Measurements from ENCODE around the gene CDR2.
"Not testable (repeated sequence)": the region's sequence is repeated elsewhere in the genome, so short reads cannot be mapped to it uniquely, and the experiment has no call there.

Gene CDR2

GRCh38 chr16:22355487-22355908, 18.9 kb downstream of the CDR2 start:
- no peak overlapping the region for H3K4me3 ChIP-seq (ENCODE audit: low read length)
- H2AFZ ChIP-seq (ENCODE audit: low read depth, low read length): no peak overlapping the region
- no peaks in the 10 kb centered on the region for H3K9me3 ChIP-seq (ENCODE audit: low read length)
- peaks cover 14% of the 10 kb centered on the region for H3K4me1 ChIP-seq (ENCODE audit: insufficient read depth, low read length)
- H3K27me3 ChIP-seq (ENCODE audit: insufficient read depth, low read length): no peaks in the 10 kb centered on the region
- no peaks in the 10 kb centered on the region for H3K36me3 ChIP-seq (ENCODE audit: insufficient read depth, low read length)

GRCh38 chr16:22353933-22354541, 20.4 kb downstream of the CDR2 start:
- no peak overlapping the region for H3K4me3 ChIP-seq (ENCODE audit: low read length)
- H3K36me3 ChIP-seq (ENCODE audit: insufficient read depth, low read length): peaks cover 7% of the 10 kb centered on the region
- H2AFZ ChIP-seq (ENCODE audit: low read depth, low read length): no peak overlapping the region
- peaks cover 14% of the 10 kb centered on the region for H3K4me1 ChIP-seq (ENCODE audit: insufficient read depth, low read length)
- H3K9me3 ChIP-seq (ENCODE audit: low read length): no peaks in the 10 kb centered on the region
- no peaks in the 10 kb centered on the region for H3K27me3 ChIP-seq (ENCODE audit: insufficient read depth, low read length)

GRCh38 chr16:22353191-22353919, 21.1 kb downstream of the CDR2 start:
- Histone ChIP-seq H2AFZ (ENCODE audit: low read depth, low read length) (no peak overlapping the region), H3K27me3 (ENCODE audit: insufficient read depth, low read length) (no peaks in the 10 kb centered on the region), H3K4me1 (ENCODE audit: insufficient read depth, low read length) (peaks cover 14% of the 10 kb centered on the region), H3K4me3 (ENCODE audit: low read length) (no peak overlapping the region), H3K36me3 (ENCODE audit: insufficient read depth, low read length) (peaks cover 11% of the 10 kb centered on the region), H3K9me3 (ENCODE audit: low read length) (no peaks in the 10 kb centered on the region)

GRCh38 chr16:22352723-22353122, 21.7 kb downstream of the CDR2 start:
- H2AFZ ChIP-seq (ENCODE audit: low read depth, low read length): no peak overlapping the region
- peaks cover 14% of the 10 kb centered on the region for H3K4me1 ChIP-seq (ENCODE audit: insufficient read depth, low read length)
- H3K27me3 ChIP-seq (ENCODE audit: insufficient read depth, low read length): no peaks in the 10 kb centered on the region
- H3K4me3 ChIP-seq (ENCODE audit: low read length): no peak overlapping the region
- H3K9me3 ChIP-seq (ENCODE audit: low read length): no peaks in the 10 kb centered on the region
- peaks cover 14% of the 10 kb centered on the region for H3K36me3 ChIP-seq (ENCODE audit: insufficient read depth, low read length)

GRCh38 chr16:22352140-22352539, 22.3 kb downstream of the CDR2 start:
- Histone ChIP-seq H3K4me3 (ENCODE audit: low read length) (no peak overlapping the region), H3K27me3 (ENCODE audit: insufficient read depth, low read length) (no peaks in the 10 kb centered on the region), H3K36me3 (ENCODE audit: insufficient read depth, low read length) (peaks cover 19% of the 10 kb centered on the region), H3K9me3 (ENCODE audit: low read length) (no peaks in the 10 kb centered on the region), H2AFZ (ENCODE audit: low read depth, low read length) (no peak overlapping the region), H3K4me1 (ENCODE audit: insufficient read depth, low read length) (peaks cover 14% of the 10 kb centered on the region)

- H3K27me3 ChIP-seq (ENCODE audit: insufficient read depth, low read length); H3K4me3 ChIP-seq (ENCODE audit: low read length); H2AFZ ChIP-seq (ENCODE audit: low read depth, low read length); H3K9me3 ChIP-seq (ENCODE audit: low read length): not testable (repeated sequence)
- peaks cover 14% of the 10 kb centered on the region for H3K4me1 ChIP-seq (ENCODE audit: insufficient read depth, low read length)
- H3K36me3 ChIP-seq (ENCODE audit: insufficient read depth, low read length): peaks cover 28% of the 10 kb centered on the region
Measured at GRCh38 chr16:22351017-22351416, 23.4 kb downstream of the CDR2 start.

- peaks cover 28% of the 10 kb centered on the region for H3K36me3 ChIP-seq (ENCODE audit: insufficient read depth, low read length)
- H3K27me3 ChIP-seq (ENCODE audit: insufficient read depth, low read length): no peaks in the 10 kb centered on the region
- H3K9me3 ChIP-seq (ENCODE audit: low read length): no peaks in the 10 kb centered on the region
- H2AFZ ChIP-seq (ENCODE audit: low read depth, low read length): no peak overlapping the region
- H3K4me3 ChIP-seq (ENCODE audit: low read length): no peak overlapping the region
- peaks cover 6% of the 10 kb centered on the region for H3K4me1 ChIP-seq (ENCODE audit: insufficient read depth, low read length)
Measured at GRCh38 chr16:22348291-22348690, 26.1 kb downstream of the CDR2 start.

- Histone ChIP-seq H3K27me3 (ENCODE audit: insufficient read depth, low read length) (no peaks in the 10 kb centered on the region), H3K4me3 (ENCODE audit: low read length) (no peak overlapping the region), H3K36me3 (ENCODE audit: insufficient read depth, low read length) (peaks cover 28% of the 10 kb centered on the region), H3K4me1 (ENCODE audit: insufficient read depth, low read length) (no peaks in the 10 kb centered on the region), H3K9me3 (ENCODE audit: low read length) (no peaks in the 10 kb centered on the region), H2AFZ (ENCODE audit: low read depth, low read length) (no peak overlapping the region)
Measured at GRCh38 chr16:22347100-22347820, 27.2 kb downstream of the CDR2 start.

GRCh38 chr16:22346483-22346882, 27.9 kb downstream of the CDR2 start:
- Histone ChIP-seq H3K4me3 (ENCODE audit: low read length) (no peak overlapping the region), H3K36me3 (ENCODE audit: insufficient read depth, low read length) (peaks cover 28% of the 10 kb centered on the region), H3K9me3 (ENCODE audit: low read length) (no peaks in the 10 kb centered on the region), H2AFZ (ENCODE audit: low read depth, low read length) (no peak overlapping the region), H3K4me1 (ENCODE audit: insufficient read depth, low read length) (no peaks in the 10 kb centered on the region), H3K27me3 (ENCODE audit: insufficient read depth, low read length) (no peaks in the 10 kb centered on the region)

GRCh38 chr16:22342082-22342481, 32.3 kb downstream of the CDR2 start:
- no peaks in the 10 kb centered on the region for H3K27me3 ChIP-seq (ENCODE audit: insufficient read depth, low read length)
- H2AFZ ChIP-seq (ENCODE audit: low read depth, low read length): no peak overlapping the region
- H3K4me3 ChIP-seq (ENCODE audit: low read length): no peak overlapping the region
- H3K9me3 ChIP-seq (ENCODE audit: low read length): peaks cover 5% of the 10 kb centered on the region
- no peaks in the 10 kb centered on the region for H3K4me1 ChIP-seq (ENCODE audit: insufficient read depth, low read length)
- H3K36me3 ChIP-seq (ENCODE audit: insufficient read depth, low read length): peaks cover 8% of the 10 kb centered on the region

GRCh38 chr16:22340945-22341344, 33.5 kb downstream of the CDR2 start:
- H3K4me1 ChIP-seq (ENCODE audit: insufficient read depth, low read length): no peaks in the 10 kb centered on the region
- no peak overlapping the region for H3K4me3 ChIP-seq (ENCODE audit: low read length)
- no peaks in the 10 kb centered on the region for H3K27me3 ChIP-seq (ENCODE audit: insufficient read depth, low read length)
- H3K36me3 ChIP-seq (ENCODE audit: insufficient read depth, low read length): peaks cover 4% of the 10 kb centered on the region
- H3K9me3 ChIP-seq (ENCODE audit: low read length): peaks cover 16% of the 10 kb centered on the region
- H2AFZ ChIP-seq (ENCODE audit: low read depth, low read length): no peak overlapping the region

- Histone ChIP-seq H2AFZ (ENCODE audit: low read depth, low read length) (no peak overlapping the region), H3K36me3 (ENCODE audit: insufficient read depth, low read length) (peaks cover 29% of the 10 kb centered on the region), H3K4me3 (ENCODE audit: low read length) (no peak overlapping the region), H3K9me3 (ENCODE audit: low read length) (peaks cover 29% of the 10 kb centered on the region), H3K4me1 (ENCODE audit: insufficient read depth, low read length) (no peaks in the 10 kb centered on the region), H3K27me3 (ENCODE audit: insufficient read depth, low read length) (no peaks in the 10 kb centered on the region)
Measured at GRCh38 chr16:22337849-22338635, 36.4 kb downstream of the CDR2 start.

- Histone ChIP-seq H3K4me3 (ENCODE audit: low read length) (no peak overlapping the region), H3K9me3 (ENCODE audit: low read length) (peaks cover 29% of the 10 kb centered on the region), H3K36me3 (ENCODE audit: insufficient read depth, low read length) (peaks cover 32% of the 10 kb centered on the region)
Measured at GRCh38 chr16:22337045-22337444, 37.4 kb downstream of the CDR2 start.

More at GRCh38 chr16:22337045-22337444, 37.4 kb downstream of the CDR2 start:
- Histone ChIP-seq H3K27me3 (ENCODE audit: insufficient read depth, low read length) (no peaks in the 10 kb centered on the region), H3K4me1 (ENCODE audit: insufficient read depth, low read length) (no peaks in the 10 kb centered on the region), H2AFZ (ENCODE audit: low read depth, low read length) (no peak overlapping the region)
